Measurements from ENCODE around the gene UBTFL1.
"Not testable (repeated sequence)": the region's sequence is repeated elsewhere in the genome, so short reads cannot be mapped to it uniquely, and the experiment has no call there.

DNA sequence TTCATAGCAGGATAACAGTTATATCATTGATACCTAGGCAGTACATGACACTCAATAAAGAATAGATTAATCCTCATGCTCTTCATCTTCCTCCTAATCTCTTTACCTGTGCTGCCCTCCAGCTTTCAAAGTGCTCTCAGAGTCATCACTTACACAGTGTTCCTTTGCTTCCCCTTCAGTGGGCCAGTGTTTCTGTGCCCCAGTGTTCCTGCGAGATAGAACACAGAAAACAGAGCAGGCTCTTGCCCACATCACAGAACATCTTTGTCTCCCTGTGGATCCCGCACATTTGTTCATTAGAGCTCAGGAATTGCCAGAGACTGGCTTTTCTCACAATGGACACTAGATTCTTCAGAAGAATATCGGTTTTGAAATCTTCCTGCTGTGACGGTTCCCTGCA is 12.5 kb downstream of the UBTFL1 start:
- TF ChIP-seq, protein P1, sequence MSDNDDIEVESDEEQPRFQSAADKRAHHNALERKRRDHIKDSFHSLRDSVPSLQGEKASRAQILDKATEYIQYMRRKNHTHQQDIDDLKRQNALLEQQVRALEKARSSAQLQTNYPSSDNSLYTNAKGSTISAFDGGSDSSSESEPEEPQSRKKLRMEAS (IDR thresholded peaks at IDR 0.05), result not testable (repeated sequence)
- not testable (repeated sequence) for TF ChIP-seq EP300 (IDR thresholded peaks at IDR 0.05; ENCODE audit: borderline replicate concordance in 1 of 2, low read depth in 2 of 2, low read length in 2 of 2); POLR2A (IDR thresholded peaks at IDR 0.05; ENCODE audit: control extremely low read depth in 1 of 2, low read depth in 2 of 2, low read length in 2 of 2); FOSL1 (IDR thresholded peaks at IDR 0.05; ENCODE audit: insufficient read depth, low read depth, low read length); JUN (IDR thresholded peaks at IDR 0.05; ENCODE audit: low read depth, low read length); EGR1 (IDR thresholded peaks at IDR 0.05; ENCODE audit: borderline replicate concordance, low read depth, low read length); SP2 (IDR thresholded peaks at IDR 0.05; ENCODE audit: low read length); SP1 (IDR thresholded peaks at IDR 0.05; ENCODE audit: low read depth, low read length); EZH2 (IDR thresholded peaks at IDR 0.05; ENCODE audit: low read depth, low read length, severe bottlenecking); CEBPB (IDR thresholded peaks at IDR 0.05; ENCODE audit: low read depth, low read length)
- TF ChIP-seq, protein P2, sequence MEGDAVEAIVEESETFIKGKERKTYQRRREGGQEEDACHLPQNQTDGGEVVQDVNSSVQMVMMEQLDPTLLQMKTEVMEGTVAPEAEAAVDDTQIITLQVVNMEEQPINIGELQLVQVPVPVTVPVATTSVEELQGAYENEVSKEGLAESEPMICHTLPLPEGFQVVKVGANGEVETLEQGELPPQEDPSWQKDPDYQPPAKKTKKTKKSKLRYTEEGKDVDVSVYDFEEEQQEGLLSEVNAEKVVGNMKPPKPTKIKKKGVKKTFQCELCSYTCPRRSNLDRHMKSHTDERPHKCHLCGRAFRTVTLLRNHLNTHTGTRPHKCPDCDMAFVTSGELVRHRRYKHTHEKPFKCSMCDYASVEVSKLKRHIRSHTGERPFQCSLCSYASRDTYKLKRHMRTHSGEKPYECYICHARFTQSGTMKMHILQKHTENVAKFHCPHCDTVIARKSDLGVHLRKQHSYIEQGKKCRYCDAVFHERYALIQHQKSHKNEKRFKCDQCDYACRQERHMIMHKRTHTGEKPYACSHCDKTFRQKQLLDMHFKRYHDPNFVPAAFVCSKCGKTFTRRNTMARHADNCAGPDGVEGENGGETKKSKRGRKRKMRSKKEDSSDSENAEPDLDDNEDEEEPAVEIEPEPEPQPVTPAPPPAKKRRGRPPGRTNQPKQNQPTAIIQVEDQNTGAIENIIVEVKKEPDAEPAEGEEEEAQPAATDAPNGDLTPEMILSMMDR (IDR thresholded peaks at IDR 0.05; ENCODE audit: control extremely low read depth in 1 of 3, insufficient read depth in 1 of 3, low read depth in 1 of 3, low read length in 3 of 3), result not testable (repeated sequence)
